ENCODE data around the gene RHOU. TPM values are rescaled to one million over a fixed set of nuclear protein-coding genes. Genes with fewer than 3 reads are reported as not detected.

The RHOU gene
- total RNA-seq, 1 donor from 2014 or later, result 4.2 TPM

DNA sequence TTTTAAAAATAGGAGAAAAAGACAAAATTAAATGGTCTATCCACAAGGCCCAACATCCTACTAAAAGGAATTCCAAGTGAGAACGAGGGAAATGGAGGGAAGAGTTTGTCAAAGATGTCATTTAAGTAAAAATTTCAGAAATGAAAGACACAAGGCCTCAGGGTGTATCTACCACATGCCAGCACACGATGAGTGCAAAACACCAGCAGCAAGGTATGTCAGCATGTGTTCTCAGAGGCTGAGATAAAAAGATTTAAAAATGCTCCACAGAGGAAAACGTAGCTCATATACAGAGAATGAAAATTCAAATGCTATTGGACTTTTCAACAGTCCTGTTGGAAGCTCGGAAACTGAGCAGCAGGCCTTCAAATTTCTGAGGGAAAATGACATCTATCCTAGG, 42.0 kb downstream of the RHOU start:
- no peak for ATAC-seq (ENCODE audit: poor library complexity)
- intact Hi-C loops (cut with DNase I), result no loop called here
- no peak for DNase-seq

DNA sequence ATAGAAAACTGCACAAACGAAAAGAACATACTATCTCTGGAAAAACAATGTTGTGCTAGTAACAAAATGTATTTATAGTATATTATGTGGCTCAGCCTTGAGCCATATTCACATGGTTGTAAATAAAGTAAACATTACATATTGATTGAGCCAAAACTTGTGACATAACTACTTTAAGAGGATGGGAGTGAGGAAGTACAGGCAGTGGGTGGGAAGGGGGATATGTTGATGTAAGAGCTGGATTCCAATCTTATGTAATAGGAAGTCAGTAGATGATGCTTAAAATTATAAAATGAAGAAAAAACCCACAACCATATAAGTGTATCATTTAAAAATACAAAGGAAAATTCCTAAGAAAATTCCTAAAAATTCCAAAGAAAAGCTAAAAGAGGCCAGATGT, 42.7 kb downstream of the RHOU start:
- DNase-seq, result no peak
- intact Hi-C loops (cut with DNase I), result no loop called here
- no peak for ATAC-seq (ENCODE audit: poor library complexity)

DNA sequence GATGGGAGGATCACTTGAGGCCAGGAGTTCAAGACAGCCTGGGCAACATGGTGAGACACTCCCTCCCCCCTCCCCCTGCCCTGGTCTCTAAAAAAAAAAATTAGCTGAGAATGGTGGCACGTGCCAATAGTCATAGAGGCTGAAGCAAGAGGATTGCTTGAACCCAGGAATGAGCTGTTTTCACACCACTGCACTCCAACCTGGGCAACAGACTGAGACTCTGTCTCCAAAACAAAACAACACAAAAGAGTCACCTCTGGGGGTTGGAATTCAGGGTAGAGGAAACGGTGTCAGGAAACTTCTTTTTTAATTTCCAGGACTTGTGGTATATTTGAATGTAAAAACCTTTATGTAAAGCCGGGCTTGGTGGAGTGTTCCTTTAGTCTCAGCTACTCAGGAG, 43.2 kb downstream of the RHOU start:
- DNase-seq (no peak), ATAC-seq (ENCODE audit: poor library complexity) (no peak)
- intact Hi-C loops (cut with DNase I), result no loop called here

DNA sequence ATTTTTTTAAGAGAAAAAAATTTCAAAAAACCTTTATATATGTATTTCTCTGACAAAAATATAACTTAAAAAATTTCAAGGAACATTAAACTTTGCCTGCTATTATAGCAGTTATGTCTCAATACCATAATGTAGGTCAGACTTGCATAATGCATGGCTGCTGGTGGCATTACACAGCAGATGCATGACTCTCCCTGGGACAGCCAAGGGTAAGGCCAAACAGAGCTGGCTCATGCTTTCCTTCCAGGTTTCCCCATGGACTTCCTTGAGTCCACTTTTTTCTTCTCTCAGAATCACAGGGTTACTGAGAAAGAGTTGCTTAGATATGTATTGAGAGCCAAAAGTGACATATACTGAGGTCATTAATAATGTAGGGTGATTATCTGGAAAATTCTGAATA, 43.7 kb downstream of the RHOU start:
- intact Hi-C loops (cut with DNase I), result no loop called here
- ATAC-seq (ENCODE audit: poor library complexity) (no peak), DNase-seq (no peak)

DNA sequence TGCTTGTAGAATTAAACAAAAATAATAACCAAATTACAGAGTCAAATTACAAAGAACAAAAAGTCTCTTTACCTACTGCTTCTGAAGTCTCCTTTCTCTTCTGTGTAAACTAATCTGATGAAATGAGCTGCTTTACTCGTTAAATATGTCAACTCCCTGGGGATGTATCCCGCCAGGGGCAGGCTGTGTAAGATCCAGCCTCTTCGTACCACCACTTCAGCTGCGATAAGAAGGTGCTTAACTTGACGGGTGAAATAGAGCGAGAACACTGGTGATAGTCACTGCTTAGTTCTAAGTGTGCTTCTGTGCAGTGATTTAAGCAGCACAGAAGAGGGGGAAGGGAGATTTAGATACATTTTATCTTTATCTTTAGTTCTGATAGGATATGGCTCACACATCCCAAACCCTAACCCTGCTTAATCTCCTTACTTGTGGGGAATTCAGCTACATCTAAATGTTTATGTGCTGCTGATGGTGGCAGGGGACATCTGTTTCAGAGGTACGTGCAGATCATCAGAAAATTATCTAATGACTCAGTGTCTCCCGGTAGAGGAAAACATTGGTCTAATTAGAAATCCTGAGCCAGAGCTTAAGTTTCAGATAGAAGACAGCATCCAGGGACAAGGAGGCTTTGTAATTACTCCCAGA, 46.0 kb downstream of the RHOU start:
- peak; percentile 50 for DNase-seq
- intact Hi-C loops (cut with DNase I), result no loop called here
- peak; percentile 87 for ATAC-seq (ENCODE audit: poor library complexity)

DNA sequence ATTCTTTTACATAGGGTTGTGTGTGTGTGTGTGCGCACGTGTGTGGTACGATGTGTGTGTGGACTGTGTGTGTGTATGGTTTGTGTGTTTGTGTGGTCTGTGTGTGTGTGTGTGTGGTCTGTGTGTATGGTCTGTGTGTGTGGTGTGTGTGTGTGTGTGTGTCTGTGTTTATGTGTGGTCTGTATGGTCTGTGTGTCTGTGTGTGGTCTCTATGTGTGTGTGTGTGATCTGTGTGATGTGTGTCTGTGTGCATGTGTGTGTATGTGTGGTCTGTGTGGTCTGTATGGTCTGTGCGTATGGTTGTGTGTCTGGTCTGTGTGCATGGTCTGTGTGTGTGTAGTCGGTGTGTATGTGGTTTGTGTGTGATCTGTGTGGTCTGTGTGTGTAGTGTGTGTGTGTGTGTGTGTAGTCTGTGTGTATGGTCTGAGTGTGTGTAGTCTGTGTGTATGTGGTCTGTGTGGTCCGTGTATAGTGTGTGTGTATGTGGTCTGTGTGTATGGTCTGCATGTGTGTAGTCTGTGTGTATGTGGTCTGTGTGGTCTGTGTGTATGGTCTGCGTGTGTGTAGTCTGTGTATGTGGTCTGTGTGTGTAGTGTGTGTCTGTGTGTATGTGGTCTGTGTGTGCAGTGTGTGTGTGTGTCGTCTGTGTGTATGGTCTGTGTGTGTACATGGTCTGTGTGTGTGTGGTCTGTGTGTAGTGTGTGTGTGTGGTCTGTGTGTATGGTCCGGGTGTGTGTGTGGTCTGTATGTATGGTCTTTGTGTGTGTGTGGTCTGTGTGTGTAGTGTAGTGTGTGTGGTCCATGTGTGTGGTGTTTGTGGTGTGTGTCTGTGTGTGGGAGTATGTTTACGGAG, 46.8 kb downstream of the RHOU start:
- intact Hi-C loops (cut with DNase I), result no loop called here
- ATAC-seq (ENCODE audit: poor library complexity), result no peak

DNA sequence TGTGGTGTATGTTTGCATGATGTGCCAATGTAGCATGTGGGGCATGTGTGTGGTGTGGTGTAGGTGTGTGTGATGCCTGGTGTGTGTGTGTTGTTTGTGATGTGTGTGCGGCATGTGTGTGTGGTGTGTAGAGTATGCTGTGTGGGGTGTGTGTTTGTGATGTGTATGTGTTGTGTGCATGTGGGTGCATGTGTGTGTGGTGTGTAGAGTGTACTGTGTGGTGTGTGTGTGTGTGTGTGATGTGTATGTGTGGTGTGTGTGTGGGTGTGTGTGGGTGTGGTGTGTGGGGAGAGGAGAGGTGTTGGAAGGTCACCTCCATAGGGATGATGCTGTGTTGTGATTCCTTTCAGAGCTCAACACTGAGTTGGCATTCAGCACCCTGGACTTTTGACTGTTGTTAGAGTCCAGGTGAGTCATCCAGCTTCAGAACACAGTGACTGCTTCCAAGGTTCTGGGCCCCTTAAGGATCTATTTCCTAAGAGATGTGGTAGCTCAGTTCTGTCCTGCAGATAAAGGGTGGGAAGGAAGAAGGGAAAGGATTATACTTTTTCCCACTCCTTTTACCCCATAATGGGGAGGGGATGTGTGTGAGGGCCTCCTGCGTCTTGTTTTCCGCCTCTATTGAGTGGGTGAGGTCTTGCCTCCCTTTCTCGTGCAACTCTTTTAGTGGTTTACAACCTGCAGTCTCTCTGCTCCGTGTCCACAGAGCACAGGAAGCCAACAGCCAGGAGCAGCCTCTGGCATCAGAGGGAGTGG, 47.6 kb downstream of the RHOU start:
- intact Hi-C loops (cut with DNase I), result no loop called here
- no peak for ATAC-seq (ENCODE audit: poor library complexity)
- no peak for DNase-seq

More for the DNA sequence above, 46.8 kb downstream of the RHOU start:
- no peak for DNase-seq

DNA sequence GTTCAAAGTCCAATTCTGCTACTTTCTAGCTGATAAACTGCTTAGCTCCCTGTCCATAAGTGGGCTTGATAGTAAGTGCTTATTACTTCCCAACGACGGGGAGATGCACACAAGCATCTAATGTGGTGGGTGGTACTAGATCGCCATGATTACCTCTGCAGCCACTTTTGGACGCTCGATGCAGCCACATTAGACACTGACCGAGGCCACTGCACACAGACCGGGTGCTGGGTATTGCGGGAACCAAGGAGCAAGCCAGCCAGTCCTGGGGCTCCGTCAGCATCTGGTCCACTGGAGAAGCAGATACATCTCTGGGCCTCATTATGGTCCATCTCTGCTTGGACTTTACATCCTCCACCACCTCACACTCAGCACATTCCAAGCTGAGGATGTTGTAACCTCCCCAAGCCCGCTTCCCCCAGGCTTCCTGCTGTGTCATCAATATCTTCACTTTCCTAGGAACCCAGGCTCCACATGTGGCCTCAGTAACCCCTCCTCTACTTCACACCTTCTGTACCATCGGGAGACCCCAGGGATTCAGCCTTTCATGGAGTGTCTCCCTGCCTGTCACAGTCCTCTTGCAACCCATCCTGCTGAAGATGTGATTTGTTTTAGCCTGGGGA, 48.2 kb downstream of the RHOU start:
- ATAC-seq (ENCODE audit: poor library complexity) (no peak), DNase-seq (no peak)
- intact Hi-C loops (cut with DNase I), result no loop called here

DNA sequence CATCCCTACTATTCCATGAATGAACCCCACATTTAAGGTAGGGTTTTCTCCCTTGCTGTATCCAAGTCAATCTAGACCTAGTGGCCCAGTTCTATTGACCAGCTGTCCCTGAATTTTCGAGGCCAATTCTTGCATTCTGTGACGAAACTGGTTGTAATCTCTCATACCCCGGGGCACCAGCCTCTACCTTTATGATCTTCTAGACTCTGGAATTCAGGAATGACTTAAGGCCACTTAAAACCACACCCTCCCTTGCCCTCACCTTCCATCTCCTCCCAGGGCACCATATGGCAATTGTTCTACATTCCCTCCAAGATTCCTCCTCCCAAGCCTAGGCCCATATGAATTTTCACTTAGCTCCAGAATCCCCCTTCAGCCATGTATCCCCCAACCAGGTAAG, 48.9 kb downstream of the RHOU start:
- intact Hi-C loops (cut with DNase I), result no loop called here
- ATAC-seq (ENCODE audit: poor library complexity) (no peak), DNase-seq (no peak)

DNA sequence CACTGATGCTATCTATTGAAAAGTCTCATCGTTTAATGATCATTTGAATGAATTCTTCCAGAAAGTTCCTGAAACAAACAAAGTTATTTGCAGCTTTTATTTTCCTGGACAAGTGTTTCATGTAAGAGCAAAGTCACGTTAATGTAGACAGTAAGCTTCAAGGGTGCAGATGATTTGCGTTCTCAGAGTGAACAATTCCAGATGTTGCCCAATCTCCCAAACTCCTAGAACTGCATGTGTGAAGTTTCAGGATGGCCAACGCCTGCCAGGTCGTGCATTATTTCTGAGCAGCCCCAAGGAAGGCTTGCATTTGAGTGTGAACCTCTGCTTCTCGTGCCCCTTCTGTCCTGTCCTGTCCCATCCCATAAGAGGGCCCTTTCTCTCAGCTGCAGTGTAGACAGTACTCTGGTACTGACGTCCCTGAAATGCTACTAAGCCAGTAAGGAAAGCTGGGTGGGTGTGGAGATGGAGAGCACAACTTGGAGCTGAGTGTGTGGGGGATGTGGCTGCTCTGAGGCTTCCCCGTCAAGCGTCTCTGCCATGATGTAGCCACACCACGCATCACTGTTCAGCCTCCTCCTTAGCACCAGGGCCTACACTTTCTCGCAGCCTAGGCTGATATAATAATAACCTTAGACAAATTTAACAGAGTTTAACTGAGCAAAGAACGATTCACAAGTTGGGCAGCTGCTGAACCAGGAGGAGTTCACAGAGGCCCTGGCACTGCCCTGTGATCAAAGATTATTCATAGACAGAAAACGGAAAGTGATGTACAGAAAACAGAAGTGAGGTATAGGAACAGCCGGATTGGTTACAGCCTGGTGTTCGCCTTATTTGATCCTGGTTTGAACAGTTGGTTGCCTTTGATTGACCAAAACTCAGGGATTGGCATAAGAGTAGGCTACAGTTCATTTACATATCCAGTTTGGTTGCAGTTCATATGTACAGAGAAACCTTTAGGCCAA, 50.4 kb downstream of the RHOU start:
- ATAC-seq (ENCODE audit: poor library complexity) (no peak), DNase-seq (no peak)
- intact Hi-C loops (cut with DNase I), result no loop called here

DNA sequence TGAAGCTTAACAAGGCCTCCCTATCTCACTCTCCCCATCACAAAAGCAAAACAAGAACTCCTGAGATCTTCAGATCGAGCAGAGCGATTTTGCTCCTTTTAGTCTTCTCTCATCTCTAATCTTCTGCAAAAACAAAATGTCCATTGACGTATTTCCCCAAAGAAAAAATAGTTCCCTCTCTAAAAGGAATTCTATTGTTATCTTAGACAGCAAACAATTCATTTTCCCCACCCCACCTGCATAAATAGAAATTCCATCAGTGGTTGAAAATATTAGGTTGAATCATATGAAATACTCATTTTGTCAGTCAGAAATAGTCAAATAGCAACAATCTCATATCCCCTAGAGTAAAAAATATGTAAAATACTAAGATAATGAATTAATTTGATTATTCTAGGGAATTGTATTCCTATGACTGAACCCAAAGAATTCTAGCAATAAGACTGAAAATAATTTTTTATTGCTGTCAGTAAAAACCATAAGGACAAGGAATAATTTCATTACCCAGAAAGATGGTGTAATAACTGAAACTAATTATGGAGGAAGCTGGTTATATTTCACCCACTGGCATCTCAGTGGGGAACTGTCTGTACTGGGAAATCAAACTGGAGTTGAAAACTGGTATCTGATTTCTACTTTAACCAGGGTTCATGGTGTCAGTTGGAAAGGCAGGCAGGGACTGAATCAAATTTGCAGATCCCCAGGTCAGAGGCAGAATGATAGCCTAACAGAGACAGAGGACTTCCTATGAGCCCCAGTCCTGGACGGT, 51.3 kb downstream of the RHOU start:
- DNase-seq, result no peak
- intact Hi-C loops (cut with DNase I), result no loop called here
- no peak for ATAC-seq (ENCODE audit: poor library complexity)

DNA sequence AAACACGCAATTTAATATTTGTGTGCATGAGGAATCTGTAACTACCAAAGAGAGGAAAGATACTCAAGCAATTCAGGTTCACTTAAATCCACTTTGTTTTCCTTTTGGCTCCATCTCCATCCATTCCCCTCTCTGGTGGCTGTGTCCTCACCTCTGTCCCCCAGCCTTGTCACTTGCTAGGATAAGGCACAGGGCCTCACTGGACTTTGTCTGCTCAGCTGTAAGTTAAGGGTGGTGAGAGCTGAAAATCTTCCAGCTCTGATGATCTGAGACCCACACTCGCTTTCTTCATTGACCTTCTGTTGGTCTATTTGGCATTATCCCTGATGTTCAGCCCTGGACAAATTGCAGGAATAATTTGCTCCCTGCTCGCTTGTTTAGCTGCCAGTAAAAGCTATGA, 56.5 kb downstream of the RHOU start:
- no peak for DNase-seq
- intact Hi-C loops (cut with DNase I), result no loop called here
- ATAC-seq (ENCODE audit: poor library complexity), result no peak

DNA sequence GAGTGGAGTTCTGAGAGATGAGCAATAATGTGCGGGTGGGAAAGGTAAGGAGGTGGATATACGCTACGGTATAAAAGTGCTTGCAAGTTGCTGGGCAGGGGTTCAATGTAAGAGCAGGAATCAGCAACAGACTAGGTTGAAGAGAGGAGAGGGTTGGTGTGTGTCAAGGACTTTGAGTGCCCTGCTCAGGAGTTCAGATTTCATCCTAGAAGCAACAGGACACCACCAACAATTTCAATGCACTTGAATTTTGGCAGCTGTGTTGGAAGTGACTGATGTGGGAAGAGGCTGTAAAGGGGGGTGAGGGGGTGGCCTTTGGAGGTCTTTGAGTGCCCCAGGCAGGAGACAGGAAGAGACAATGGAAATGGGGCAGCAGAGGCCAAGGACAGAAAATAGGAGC, 57.3 kb downstream of the RHOU start:
- intact Hi-C loops (cut with DNase I), result no loop called here
- no peak for DNase-seq
- no peak for ATAC-seq (ENCODE audit: poor library complexity)

DNA sequence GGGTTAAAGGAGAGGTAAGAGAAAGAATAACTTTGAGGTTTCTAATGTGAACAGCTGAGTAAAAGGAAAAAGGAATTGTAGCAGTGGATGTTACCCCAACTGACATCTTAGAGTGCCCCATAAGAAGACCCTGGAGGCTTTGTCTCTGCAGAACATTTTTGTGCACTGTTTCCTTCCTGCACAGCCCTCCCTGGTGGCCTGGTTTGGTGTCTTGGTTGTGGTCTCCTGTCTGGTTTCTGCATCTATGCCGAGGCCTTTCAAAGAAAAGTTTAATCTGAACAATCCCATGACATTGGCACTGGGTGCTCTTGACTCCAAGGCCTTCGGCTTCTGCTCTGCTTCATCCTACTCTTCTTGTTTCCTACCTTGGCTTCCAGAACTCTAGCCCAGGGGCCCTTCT, 57.8 kb downstream of the RHOU start:
- intact Hi-C loops (cut with DNase I), result no loop called here
- ATAC-seq (ENCODE audit: poor library complexity) (no peak), DNase-seq (no peak)

DNA sequence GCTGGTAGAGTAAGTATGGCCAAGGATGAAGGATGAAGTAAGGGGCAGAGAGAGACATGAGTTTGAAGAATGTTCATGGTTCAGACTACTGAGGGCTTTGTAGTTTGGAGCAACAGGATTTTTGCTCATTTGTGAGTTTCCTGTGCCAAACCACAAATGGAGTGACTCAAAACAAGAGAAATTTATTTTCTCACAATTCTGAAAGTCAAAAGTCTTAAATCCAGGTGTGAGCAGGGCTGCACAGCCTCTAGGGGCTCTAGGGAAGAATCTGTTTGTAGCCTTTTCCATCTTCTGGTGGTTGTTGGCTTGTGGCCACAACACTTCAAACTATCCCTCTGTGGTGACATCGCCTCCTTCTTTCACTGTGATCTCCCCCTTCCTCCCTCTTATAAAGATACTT, 58.9 kb downstream of the RHOU start:
- intact Hi-C loops (cut with DNase I), result no loop called here
- ATAC-seq (ENCODE audit: poor library complexity) (no peak), DNase-seq (no peak)

DNA sequence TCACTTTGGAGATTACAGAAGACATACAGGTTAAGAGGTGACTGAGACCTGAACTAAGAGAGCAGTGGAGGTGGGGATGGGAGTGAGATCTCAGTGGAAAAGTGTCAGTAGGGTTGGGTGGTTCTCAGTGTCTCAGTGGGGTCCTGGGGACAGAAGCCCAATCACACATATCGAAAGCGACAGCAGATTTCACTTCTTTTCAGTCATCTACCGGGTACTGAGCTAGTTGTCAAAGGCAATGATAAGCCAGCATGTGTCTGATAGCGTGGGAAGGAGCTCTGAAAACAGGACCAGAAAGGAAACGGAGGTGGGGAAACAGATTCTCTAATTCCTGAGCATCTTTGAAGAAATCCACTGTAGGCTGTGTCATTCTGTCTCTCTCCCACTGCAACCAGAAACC, 59.5 kb downstream of the RHOU start:
- intact Hi-C loops (cut with DNase I), result no loop called here
- DNase-seq (no peak), ATAC-seq (ENCODE audit: poor library complexity) (no peak)

DNA sequence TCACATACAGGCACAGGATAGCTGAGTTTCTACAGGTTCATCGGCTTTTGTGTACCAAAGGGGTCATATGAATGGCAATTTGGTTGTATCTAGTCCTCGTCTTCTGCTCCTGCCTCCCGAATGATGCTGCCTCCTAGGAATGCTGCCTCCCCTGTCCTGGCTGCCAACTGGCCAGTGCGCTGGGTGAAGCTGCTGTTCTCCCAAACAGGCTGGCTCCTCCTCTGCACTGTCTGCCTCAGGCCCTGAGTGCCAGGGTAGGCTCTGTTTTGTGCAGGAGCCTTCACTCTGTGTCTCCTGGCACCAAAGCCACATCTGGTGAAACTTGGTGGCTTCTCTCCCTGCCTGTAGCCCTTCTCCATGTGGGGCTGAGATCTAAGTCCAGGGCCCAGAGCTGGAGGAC, 60.3 kb downstream of the RHOU start:
- no peak for ATAC-seq (ENCODE audit: poor library complexity)
- intact Hi-C loops (cut with DNase I), result no loop called here
- DNase-seq, result no peak

All from Right ventricle myocardium superior (tissue), 1 donor.